Duodenal mucosa (tissue), 2 donors: ENCODE data around the gene MED8.
A peak's percentile ranks its signal among the peaks of the same experiment; 100 is the strongest.
"Not testable (repeated sequence)": the region's sequence is repeated elsewhere in the genome, so short reads cannot be mapped to it uniquely, and the experiment has no call there.

ENCODE experiments used
- H3K27ac ChIP-seq: one replicate; pipeline ENCODE4 v1.7.0; 2013; ENCODE audit warnings: low read depth, low read length
- H3K27me3 ChIP-seq, 2 donors: one replicate each; pipeline ENCODE4 v1.7.0; 2013; ENCODE audit warnings: low read length in 2 of 2, control low read depth in 1 of 2; ENCODE audit not compliant: insufficient read depth in 2 of 2, control insufficient read depth in 1 of 2
- H3K36me3 ChIP-seq, 2 donors: one replicate each; pipeline ENCODE4 v1.7.0; 2013; ENCODE audit warnings: low read length in 2 of 2, control low read depth in 1 of 2; ENCODE audit not compliant: insufficient read depth in 2 of 2, control insufficient read depth in 1 of 2
- H3K4me1 ChIP-seq, 2 donors: one replicate each; pipeline ENCODE4 v1.7.0; 2013; ENCODE audit warnings: low read length in 2 of 2, control low read depth in 1 of 2; ENCODE audit not compliant: insufficient read depth in 2 of 2, control insufficient read depth in 1 of 2
- H3K4me3 ChIP-seq, 2 donors: one replicate each; pipeline ENCODE4 v1.7.0; 2013; ENCODE audit warnings: low read length in 2 of 2, low read depth in 1 of 2
- H3K9ac ChIP-seq, 2 donors: one replicate each; pipeline ENCODE4 v1.7.0; 2013; ENCODE audit warnings: low read length in 2 of 2, low read depth in 1 of 2
- H3K9me3 ChIP-seq, 2 donors: one replicate each; pipeline ENCODE4 v1.7.0; 2013; ENCODE audit warnings: low read length in 2 of 2, control low read depth in 1 of 2; ENCODE audit not compliant: control insufficient read depth in 1 of 2

The MED8 gene

GRCh38 chr1:43373066-43373940 is 16.3 kb downstream of the MED8 start:
- Histone ChIP-seq H3K9me3 (no peaks in the 10 kb centered on the region), H3K4me3 (no peak overlapping the region), H3K9ac (no peak overlapping the region), H3K4me1 (peaks cover 15 to 16% of the 10 kb centered on the region in 2 donors), H3K27ac (no peak overlapping the region), H3K36me3 (peaks cover 0 to 3% of the 10 kb centered on the region in 2 donors), H3K27me3 (no peaks in the 10 kb centered on the region)

GRCh38 chr1:43372172-43372571 is 17.4 kb downstream of the MED8 start:
- H3K4me1 ChIP-seq = peaks cover 16 to 17% of the 10 kb centered on the region in 2 donors
- no peaks in the 10 kb centered on the region for H3K9me3 ChIP-seq
- H3K27me3 ChIP-seq = no peaks in the 10 kb centered on the region
- no peak overlapping the region for H3K9ac ChIP-seq
- H3K4me3 ChIP-seq = no peak overlapping the region
- H3K27ac ChIP-seq = no peak overlapping the region
- H3K36me3 ChIP-seq = peaks cover 0 to 3% of the 10 kb centered on the region in 2 donors

- Histone ChIP-seq H3K36me3 (peaks cover 0 to under 1% of the 10 kb centered on the region in 2 donors), H3K27me3 (no peaks in the 10 kb centered on the region), H3K27ac (no peak overlapping the region), H3K4me1 (peaks cover 30% of the 10 kb centered on the region in 2 donors), H3K9ac (no peak overlapping the region), H3K9me3 (no peaks in the 10 kb centered on the region), H3K4me3 (no peak overlapping the region)
These were observed 19.0 kb downstream of the MED8 start for GRCh38 chr1:43370564-43370963.

GRCh38 chr1:43369779-43370178 is 19.8 kb downstream of the MED8 start:
- H3K4me1 ChIP-seq = peaks cover 34% of the 10 kb centered on the region in 2 donors
- not testable (repeated sequence) for H3K27ac ChIP-seq, H3K9ac ChIP-seq, H3K4me3 ChIP-seq, H3K36me3 ChIP-seq, H3K27me3 ChIP-seq, H3K9me3 ChIP-seq

GRCh38 chr1:43368646-43369020 is 21.0 kb downstream of the MED8 start:
- Histone ChIP-seq H3K36me3 (peaks cover 17 to 19% of the 10 kb centered on the region in 2 donors), H3K9ac (peak overlapping the region; percentile 74 to 89), H3K27me3 (no peaks in the 10 kb centered on the region), H3K9me3 (no peaks in the 10 kb centered on the region), H3K27ac (peak overlapping the region; percentile 87), H3K4me3 (peak overlapping the region; percentile 67 to 79), H3K4me1 (peaks cover 37 to 41% of the 10 kb centered on the region in 2 donors)

GRCh38 chr1:43367904-43368645 is 21.5 kb downstream of the MED8 start, which contains the start of gene ELOVL1:
ELOVL1 (minus strand) TSS chr1:43368011; CDS start chr1:43365609, 2,402 bp downstream.
- Histone ChIP-seq H3K9me3 (no peaks in the 10 kb centered on the region), H3K36me3 (peaks cover 20 to 25% of the 10 kb centered on the region in 2 donors), H3K9ac (peak within 1 kb of the TSS; percentile 96 to 99), H3K4me1 (peaks cover 37 to 42% of the 10 kb centered on the region in 2 donors), H3K27me3 (no peaks in the 10 kb centered on the region), H3K27ac (peak within 1 kb of the TSS; percentile 94), H3K4me3 (peak within 1 kb of the TSS; percentile 90 to 92)

GRCh38 chr1:43367026-43367903 is 22.3 kb downstream of the MED8 start:
- peak overlapping the region; percentile 90 to 92 for H3K4me3 ChIP-seq
- peak overlapping the region; percentile 96 to 99 for H3K9ac ChIP-seq
- H3K9me3 ChIP-seq = no peaks in the 10 kb centered on the region
- H3K27ac ChIP-seq = peak overlapping the region; percentile 94
- H3K27me3 ChIP-seq = no peaks in the 10 kb centered on the region
- H3K36me3 ChIP-seq = peaks cover 20 to 33% of the 10 kb centered on the region in 2 donors
- peaks cover 36 to 42% of the 10 kb centered on the region in 2 donors for H3K4me1 ChIP-seq

GRCh38 chr1:43366601-43367025 is 23.0 kb downstream of the MED8 start:
- Histone ChIP-seq H3K9ac (peak overlapping the region; percentile 96 to 99), H3K36me3 (peaks cover 26 to 40% of the 10 kb centered on the region in 2 donors), H3K27me3 (no peaks in the 10 kb centered on the region), H3K9me3 (no peaks in the 10 kb centered on the region), H3K4me1 (peaks cover 36 to 43% of the 10 kb centered on the region in 2 donors), H3K27ac (peak overlapping the region; percentile 94), H3K4me3 (peak overlapping the region; percentile 90 to 92)

GRCh38 chr1:43366179-43366578 is 23.4 kb downstream of the MED8 start:
- H3K4me1 ChIP-seq = peaks cover 36 to 47% of the 10 kb centered on the region in 2 donors
- H3K27ac ChIP-seq = no peak overlapping the region
- peaks cover 29 to 44% of the 10 kb centered on the region in 2 donors for H3K36me3 ChIP-seq
- peak overlapping the region; percentile 90 to 92 for H3K4me3 ChIP-seq
- H3K27me3 ChIP-seq = no peaks in the 10 kb centered on the region
- peak overlapping the region; percentile 96 to 99 for H3K9ac ChIP-seq
- no peaks in the 10 kb centered on the region for H3K9me3 ChIP-seq
